VCaP (cell line): Measurements from ENCODE around the gene AGTR1.

ENCODE experiments used
- H3K27ac ChIP-seq: fragments of 450-650 bp; 2 replicates; pipeline ENCODE4 v1.5.1; 2017
- TF ChIP-seq, protein P1 (sequence below): fragments of 450-650 bp; conservative IDR thresholded peaks from 2 replicates; pipeline ENCODE4 v1.5.1; 2017; ENCODE audit warnings: mild to moderate bottlenecking, moderate library complexity

AGTR1 gene

DNA sequence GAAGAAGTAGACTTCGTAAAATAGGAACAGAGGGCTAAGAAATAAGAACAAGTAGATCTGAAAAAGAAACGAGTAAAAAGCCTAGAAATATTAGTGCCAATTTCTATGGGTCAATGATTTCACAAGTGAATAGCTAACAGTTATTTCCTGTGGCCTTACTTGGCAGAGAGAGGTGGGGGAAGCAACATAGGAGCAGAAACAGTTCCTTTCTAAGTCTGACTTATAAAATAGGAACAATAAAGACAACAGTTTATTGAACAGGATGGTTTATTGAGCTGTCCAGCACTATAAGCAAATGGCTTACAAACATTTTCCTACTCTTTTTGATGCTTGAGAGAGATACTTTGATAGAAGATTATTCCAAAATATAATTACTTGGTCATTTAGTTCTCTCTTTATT, 37.9 kb downstream of the AGTR1 start:
- TF ChIP-seq, protein P1, sequence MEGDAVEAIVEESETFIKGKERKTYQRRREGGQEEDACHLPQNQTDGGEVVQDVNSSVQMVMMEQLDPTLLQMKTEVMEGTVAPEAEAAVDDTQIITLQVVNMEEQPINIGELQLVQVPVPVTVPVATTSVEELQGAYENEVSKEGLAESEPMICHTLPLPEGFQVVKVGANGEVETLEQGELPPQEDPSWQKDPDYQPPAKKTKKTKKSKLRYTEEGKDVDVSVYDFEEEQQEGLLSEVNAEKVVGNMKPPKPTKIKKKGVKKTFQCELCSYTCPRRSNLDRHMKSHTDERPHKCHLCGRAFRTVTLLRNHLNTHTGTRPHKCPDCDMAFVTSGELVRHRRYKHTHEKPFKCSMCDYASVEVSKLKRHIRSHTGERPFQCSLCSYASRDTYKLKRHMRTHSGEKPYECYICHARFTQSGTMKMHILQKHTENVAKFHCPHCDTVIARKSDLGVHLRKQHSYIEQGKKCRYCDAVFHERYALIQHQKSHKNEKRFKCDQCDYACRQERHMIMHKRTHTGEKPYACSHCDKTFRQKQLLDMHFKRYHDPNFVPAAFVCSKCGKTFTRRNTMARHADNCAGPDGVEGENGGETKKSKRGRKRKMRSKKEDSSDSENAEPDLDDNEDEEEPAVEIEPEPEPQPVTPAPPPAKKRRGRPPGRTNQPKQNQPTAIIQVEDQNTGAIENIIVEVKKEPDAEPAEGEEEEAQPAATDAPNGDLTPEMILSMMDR, result no peak
- H3K27ac ChIP-seq, result peak overlapping the region; percentile 47

- TF ChIP-seq, protein P1, result no peak
- H3K27ac ChIP-seq, result peak overlapping the region; percentile 47
Observed at GRCh38 chr3:148736086-148736485, 38.4 kb downstream of the AGTR1 start.

- TF ChIP-seq, protein P1, result no peak
- no peak overlapping the region for H3K27ac ChIP-seq
Observed at GRCh38 chr3:148737104-148737530, 39.4 kb downstream of the AGTR1 start.

DNA sequence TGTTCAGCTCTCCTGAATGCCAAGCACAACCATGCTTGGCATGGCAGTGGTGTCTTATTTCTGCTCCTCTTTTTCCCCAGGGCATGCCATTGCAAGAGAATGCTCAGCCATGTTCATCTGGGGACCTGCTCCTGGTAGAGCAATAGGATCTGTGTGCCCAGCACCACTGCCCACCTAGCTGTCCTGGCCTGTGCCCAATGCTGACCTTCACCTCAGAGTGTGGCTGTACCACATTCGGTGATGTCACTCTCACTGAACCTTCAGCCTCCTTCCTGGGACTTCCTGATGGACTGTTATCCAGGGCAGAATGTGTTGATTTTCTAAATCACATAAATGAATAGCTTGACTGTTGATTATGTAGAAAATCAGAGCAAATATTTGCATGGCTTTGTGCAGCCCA, 42.0 kb downstream of the AGTR1 start:
- TF ChIP-seq, protein P1, result no peak

GRCh38 chr3:148740291-148740690, 42.6 kb downstream of the AGTR1 start:
- TF ChIP-seq, protein P1, result no peak
- H3K27ac ChIP-seq, result no peak overlapping the region

More for the DNA sequence above, 42.0 kb downstream of the AGTR1 start:
- H3K27ac ChIP-seq, result no peak overlapping the region

- H3K27ac ChIP-seq, result no peak overlapping the region
- TF ChIP-seq, protein P1, result no peak
Observed at GRCh38 chr3:148741219-148741618, 43.5 kb downstream of the AGTR1 start.

DNA sequence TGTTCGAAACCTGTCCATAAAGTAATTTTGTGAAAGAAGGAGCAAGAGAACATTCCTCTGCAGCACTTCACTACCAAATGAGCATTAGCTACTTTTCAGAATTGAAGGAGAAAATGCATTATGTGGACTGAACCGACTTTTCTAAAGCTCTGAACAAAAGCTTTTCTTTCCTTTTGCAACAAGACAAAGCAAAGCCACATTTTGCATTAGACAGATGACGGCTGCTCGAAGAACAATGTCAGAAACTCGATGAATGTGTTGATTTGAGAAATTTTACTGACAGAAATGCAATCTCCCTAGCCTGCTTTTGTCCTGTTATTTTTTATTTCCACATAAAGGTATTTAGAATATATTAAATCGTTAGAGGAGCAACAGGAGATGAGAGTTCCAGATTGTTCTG, 44.4 kb downstream of the AGTR1 start:
- no peak overlapping the region for H3K27ac ChIP-seq
- TF ChIP-seq, protein P1, result no peak
